ENCODE data around the gene TKT. TPM values are rescaled to one million over a fixed set of nuclear protein-coding genes. Genes with fewer than 3 reads are reported as not detected.

TKT gene
- polyA plus RNA-seq, 1 donor from 2014 or later = 194 TPM

- no peak overlapping the region for H3K4me2 ChIP-seq (ENCODE audit: low read length)
- no peaks in the 10 kb centered on the region for H3K36me3 ChIP-seq (ENCODE audit: insufficient read depth, low read length)
- no peaks in the 10 kb centered on the region for H4K20me1 ChIP-seq (ENCODE audit: insufficient read depth)
- H3K4me3 ChIP-seq (ENCODE audit: low read length) = no peak overlapping the region
- H3K9ac ChIP-seq (ENCODE audit: low read length) = no peak overlapping the region
- H3K9me2 ChIP-seq (ENCODE audit: insufficient read depth, low read length) = no peaks in the 10 kb centered on the region
- no peaks in the 10 kb centered on the region for H3K27me3 ChIP-seq (ENCODE audit: insufficient read depth, low read depth, low read length)
- no peaks in the 10 kb centered on the region for H3F3A ChIP-seq (ENCODE audit: insufficient read depth, low read length, poor library complexity, severe bottlenecking)
- no peak for TF ChIP-seq RAD21 (conservative IDR thresholded peaks at IDR 0.05)
- TF ChIP-seq SMC3 (conservative IDR thresholded peaks at IDR 0.05; ENCODE audit: poor library complexity) = no peak
- no peak for TF ChIP-seq EZH2 (IDR thresholded peaks at IDR 0.05; ENCODE audit: borderline replicate concordance, insufficient read depth, low read length, poor library complexity, severe bottlenecking)
- no peak for TF ChIP-seq REST (IDR thresholded peaks at IDR 0.05; ENCODE audit: borderline replicate concordance)
- no peak for TF ChIP-seq EP300 (conservative IDR thresholded peaks at IDR 0.05; ENCODE audit: poor library complexity, severe bottlenecking)
- no peak for TF ChIP-seq TAF1 (IDR thresholded peaks at IDR 0.05; ENCODE audit: low read depth)
- no peak for TF ChIP-seq POLR2AphosphoS5 (IDR thresholded peaks at IDR 0.05)
- TF ChIP-seq CTCF (IDR thresholded peaks at IDR 0.05; ENCODE audit: poor library complexity, severe bottlenecking) = no peak
- TF ChIP-seq MXI1 (conservative IDR thresholded peaks at IDR 0.05; ENCODE audit: poor library complexity, severe bottlenecking) = no peak
- no peaks in the 10 kb centered on the region for H3K9me3 ChIP-seq (ENCODE audit: low read length)
- H3K79me2 ChIP-seq (replicated peaks; ENCODE audit: insufficient read depth, low read length) = no peaks in the 10 kb centered on the region
- no peak overlapping the region for H3K27ac ChIP-seq (ENCODE audit: low read length)
- no peak overlapping the region for H2AFZ ChIP-seq (ENCODE audit: low read depth, low read length)
These were observed 73.0 kb downstream of the TKT start for GRCh38 chr3:53182764-53183355.

GRCh38 chr3:53181528-53181927 is 74.3 kb downstream of the TKT start:
- TF ChIP-seq CTCF (IDR thresholded peaks at IDR 0.05; ENCODE audit: poor library complexity, severe bottlenecking) (no peak), EP300 (conservative IDR thresholded peaks at IDR 0.05; ENCODE audit: poor library complexity, severe bottlenecking) (no peak), EZH2 (IDR thresholded peaks at IDR 0.05; ENCODE audit: borderline replicate concordance, insufficient read depth, low read length, poor library complexity, severe bottlenecking) (no peak), REST (IDR thresholded peaks at IDR 0.05; ENCODE audit: borderline replicate concordance) (no peak), SMC3 (conservative IDR thresholded peaks at IDR 0.05; ENCODE audit: poor library complexity) (no peak)
- H3K27ac ChIP-seq (ENCODE audit: low read length) = no peak overlapping the region
- no peak overlapping the region for H3K4me2 ChIP-seq (ENCODE audit: low read length)
- H3K79me2 ChIP-seq (replicated peaks; ENCODE audit: insufficient read depth, low read length) = no peaks in the 10 kb centered on the region
- no peaks in the 10 kb centered on the region for H3F3A ChIP-seq (ENCODE audit: insufficient read depth, low read length, poor library complexity, severe bottlenecking)
- no peaks in the 10 kb centered on the region for H4K20me1 ChIP-seq (ENCODE audit: insufficient read depth)
- no peak overlapping the region for H2AFZ ChIP-seq (ENCODE audit: low read depth, low read length)
- no peak overlapping the region for H3K9ac ChIP-seq (ENCODE audit: low read length)
- H3K9me3 ChIP-seq (ENCODE audit: low read length) = no peaks in the 10 kb centered on the region
- no peaks in the 10 kb centered on the region for H3K27me3 ChIP-seq (ENCODE audit: insufficient read depth, low read depth, low read length)
- no peaks in the 10 kb centered on the region for H3K36me3 ChIP-seq (ENCODE audit: insufficient read depth, low read length)
- H3K9me2 ChIP-seq (ENCODE audit: insufficient read depth, low read length) = no peaks in the 10 kb centered on the region
- H3K4me3 ChIP-seq (ENCODE audit: low read length) = no peak overlapping the region

All from neural cell (in vitro differentiated cells).